Fibroblast of lung (primary cell): ENCODE measurements around the gene RAD51AP1. TPM values are rescaled to one million over a fixed set of nuclear protein-coding genes. Genes with fewer than 3 reads are reported as not detected.
A peak's percentile ranks its signal among the peaks of the same experiment; 100 is the strongest.

ENCODE experiments used
- DNase-seq, 2 donors: peaks; one replicate each; pipeline versions ENCODE4 v3.0.0 to v3.0.0-alpha.2; 2010; ENCODE audit warnings: low read depth in 2 of 2
- H2AFZ ChIP-seq: 2 replicates; pipeline ENCODE4 v1.5.1; 2012; ENCODE audit warnings: low read length, control low read depth, inconsistent platforms
- H3K27ac ChIP-seq: 2 replicates; pipeline ENCODE4 v1.5.1; 2011; ENCODE audit warnings: low read length, control low read depth; ENCODE audit not compliant: insufficient read depth
- H3K27me3 ChIP-seq: 2 replicates; pipeline ENCODE4 v1.5.1; 2011; ENCODE audit warnings: mild to moderate bottlenecking, low read length; ENCODE audit not compliant: control insufficient read depth, insufficient read depth
- H3K36me3 ChIP-seq: 2 replicates; pipeline ENCODE4 v1.5.1; 2011; ENCODE audit warnings: low read length; ENCODE audit not compliant: control insufficient read depth, insufficient read depth
- H3K4me1 ChIP-seq: 2 replicates; pipeline ENCODE4 v1.5.1; 2011; ENCODE audit warnings: low read length; ENCODE audit not compliant: control insufficient read depth, insufficient read depth; ENCODE audit errors: extremely low read depth
- H3K4me2 ChIP-seq: 2 replicates; pipeline ENCODE4 v1.5.1; 2011; ENCODE audit warnings: low read length, control low read depth; ENCODE audit not compliant: insufficient read depth; ENCODE audit errors: extremely low read depth
- H3K4me3 ChIP-seq, 4 experiments: fragments of 200-600 bp in 1 of 4; sonication (generic) in 1 of 4; replicated peaks in 1 of 4; 2 replicates each; pipeline ENCODE4 v1.5.1; 2011 to 2016; ENCODE audit warnings: low read length in 4 of 4, low read depth in 3 of 4, mild to moderate bottlenecking in 3 of 4, control low read depth in 2 of 4, inconsistent platforms in 1 of 4, mixed read lengths in 1 of 4; ENCODE audit not compliant: insufficient read depth in 1 of 4; ENCODE audit errors: control extremely low read depth in 1 of 4
- H3K79me2 ChIP-seq: 2 replicates; pipeline ENCODE4 v1.5.1; 2012; ENCODE audit warnings: mild to moderate bottlenecking, low read length, inconsistent platforms; ENCODE audit not compliant: control insufficient read depth, insufficient read depth
- H3K9ac ChIP-seq: 2 replicates; pipeline ENCODE4 v1.5.1; 2011; ENCODE audit warnings: mild to moderate bottlenecking, low read length, control low read depth; ENCODE audit not compliant: insufficient read depth
- H3K9me3 ChIP-seq: 2 replicates; pipeline ENCODE4 v1.5.1; 2012; ENCODE audit warnings: low read depth, low read length; ENCODE audit not compliant: control insufficient read depth, insufficient read depth
- H4K20me1 ChIP-seq: 2 replicates; pipeline ENCODE4 v1.5.1; 2011; ENCODE audit warnings: low read length; ENCODE audit not compliant: control insufficient read depth, insufficient read depth; ENCODE audit errors: extremely low read depth
- EZH2 ChIP-seq: IDR thresholded peaks from 2 replicates; pipeline ENCODE4 v1.5.1; 2012; ENCODE audit warnings: low read length, control low read depth, mild to moderate bottlenecking; ENCODE audit errors: missing control alignments
- polyA plus RNA-seq, 2 donors: library from polyadenylated mRNA; depleted of rRNA in 1 of 2; stranded (reverse) in 1 of 2; unstranded in 1 of 2; fragments of >200 nt; gene quantifications; 2 replicates each; pipeline ENCODE4 v1.2.1, GENCODE V29; 2011 to 2012; ENCODE audit warnings: missing spikeins in 1 of 2
- total RNA-seq: library from RNA; depleted of rRNA; stranded (reverse); fragments of >200 nt; gene quantifications from 2 replicates; pipeline ENCODE4 v1.2.1, GENCODE V29; 2014
- TF ChIP-seq, protein P1 (sequence below), 2 donors: IDR thresholded peaks in 1 of 2; conservative IDR thresholded peaks in 1 of 2; 1 replicate in 1 of 2; 2 replicates in 1 of 2; pipeline ENCODE4 v1.5.1; 2011 to 2012; ENCODE audit warnings: low read length in 2 of 2, control low read depth in 1 of 2, inconsistent platforms in 1 of 2, low read depth in 1 of 2, mild to moderate bottlenecking in 1 of 2

RAD51AP1 gene
- total and polyA plus RNA-seq, 2 donors (not counting 1 experiment from before 2014, with no cell fraction given): 4.1 to 11.0 TPM

DNA sequence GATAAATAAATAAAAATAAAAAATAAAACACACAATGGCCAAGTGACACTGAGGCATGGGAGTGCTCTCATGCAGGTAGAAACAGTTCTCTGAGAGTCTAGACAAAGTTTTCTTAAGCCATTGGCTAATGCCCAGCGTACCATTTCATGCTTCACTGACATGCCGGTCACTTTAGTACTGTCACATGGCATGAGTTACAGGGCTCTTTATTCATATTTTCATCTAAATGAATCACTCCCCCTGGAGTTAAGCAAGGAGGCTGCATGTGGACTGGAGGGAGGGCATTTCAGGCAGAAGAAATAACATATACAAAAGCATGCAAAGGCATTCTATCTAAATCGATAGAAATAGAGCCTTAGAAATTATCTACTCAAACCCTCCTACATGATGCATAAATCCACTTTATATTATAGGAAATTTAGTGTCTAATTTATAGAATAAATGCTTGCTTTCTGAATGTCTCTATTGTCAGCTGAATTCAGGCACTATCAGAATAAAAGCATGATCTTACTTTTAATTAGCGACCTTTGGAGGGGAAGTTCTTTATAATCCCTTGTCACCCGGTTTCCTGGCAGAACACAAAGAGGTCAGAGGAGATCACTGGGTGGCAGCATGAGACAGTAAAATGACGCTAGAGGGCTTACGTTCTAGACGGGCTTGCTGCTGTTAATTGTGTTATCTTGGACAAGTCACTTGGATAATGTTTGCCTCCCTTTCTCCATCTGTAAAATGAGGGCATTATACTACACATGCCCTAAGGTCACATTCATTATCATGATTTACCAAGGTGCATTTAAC is 40.8 kb downstream of the RAD51AP1 start:
- Histone ChIP-seq H3K79me2 (no peaks in the 10 kb centered on the region), H3K9ac (no peak overlapping the region), H3K36me3 (no peaks in the 10 kb centered on the region), H3K27ac (no peak overlapping the region), H3K4me2 (no peak overlapping the region), H2AFZ (no peak overlapping the region), H4K20me1 (no peaks in the 10 kb centered on the region), H3K27me3 (peaks cover 4% of the 10 kb centered on the region), H3K4me3 (no peak overlapping the region), H3K9me3 (no peaks in the 10 kb centered on the region), H3K4me1 (no peaks in the 10 kb centered on the region)
- peak in 1 of 2 donors; percentile 15 for DNase-seq
- TF ChIP-seq, protein P1, sequence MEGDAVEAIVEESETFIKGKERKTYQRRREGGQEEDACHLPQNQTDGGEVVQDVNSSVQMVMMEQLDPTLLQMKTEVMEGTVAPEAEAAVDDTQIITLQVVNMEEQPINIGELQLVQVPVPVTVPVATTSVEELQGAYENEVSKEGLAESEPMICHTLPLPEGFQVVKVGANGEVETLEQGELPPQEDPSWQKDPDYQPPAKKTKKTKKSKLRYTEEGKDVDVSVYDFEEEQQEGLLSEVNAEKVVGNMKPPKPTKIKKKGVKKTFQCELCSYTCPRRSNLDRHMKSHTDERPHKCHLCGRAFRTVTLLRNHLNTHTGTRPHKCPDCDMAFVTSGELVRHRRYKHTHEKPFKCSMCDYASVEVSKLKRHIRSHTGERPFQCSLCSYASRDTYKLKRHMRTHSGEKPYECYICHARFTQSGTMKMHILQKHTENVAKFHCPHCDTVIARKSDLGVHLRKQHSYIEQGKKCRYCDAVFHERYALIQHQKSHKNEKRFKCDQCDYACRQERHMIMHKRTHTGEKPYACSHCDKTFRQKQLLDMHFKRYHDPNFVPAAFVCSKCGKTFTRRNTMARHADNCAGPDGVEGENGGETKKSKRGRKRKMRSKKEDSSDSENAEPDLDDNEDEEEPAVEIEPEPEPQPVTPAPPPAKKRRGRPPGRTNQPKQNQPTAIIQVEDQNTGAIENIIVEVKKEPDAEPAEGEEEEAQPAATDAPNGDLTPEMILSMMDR (conservative IDR thresholded peaks at IDR 0.05 in 1 of 2, IDR thresholded peaks at IDR 0.05 in 1 of 2; ENCODE audit: low read depth in 1 of 2, low read length in 2 of 2): peak; percentile 29 to 35
- TF ChIP-seq EZH2: no peak

DNA sequence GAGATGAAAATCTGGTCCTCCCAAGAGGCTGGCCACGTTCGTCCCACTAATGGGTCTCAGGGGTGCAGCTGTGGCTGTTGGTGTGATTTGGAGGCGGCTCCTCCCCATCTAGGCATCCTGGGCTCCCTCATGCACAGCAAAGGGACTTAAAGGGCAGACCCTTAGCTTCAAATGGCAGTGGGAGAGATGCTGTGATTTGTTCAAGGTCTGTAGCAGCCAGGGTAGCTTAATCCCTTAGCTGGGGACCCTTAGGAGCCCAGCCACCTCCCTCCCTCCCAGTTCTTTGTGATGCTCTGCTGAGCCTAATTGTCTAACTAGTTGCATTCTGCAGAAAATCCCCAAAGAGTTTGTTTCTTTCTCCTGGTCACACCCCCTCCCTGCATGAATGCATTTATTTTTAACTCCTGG is 41.6 kb downstream of the RAD51AP1 start:
- Histone ChIP-seq H3K36me3 (no peaks in the 10 kb centered on the region), H3K4me2 (no peak overlapping the region), H3K9ac (no peak overlapping the region), H3K79me2 (no peaks in the 10 kb centered on the region), H4K20me1 (no peaks in the 10 kb centered on the region), H3K9me3 (no peaks in the 10 kb centered on the region), H3K27me3 (peaks cover 4% of the 10 kb centered on the region), H3K4me3 (no peak overlapping the region), H3K27ac (no peak overlapping the region), H2AFZ (no peak overlapping the region), H3K4me1 (no peaks in the 10 kb centered on the region)
- TF ChIP-seq EZH2: no peak
- no peak for DNase-seq

DNA sequence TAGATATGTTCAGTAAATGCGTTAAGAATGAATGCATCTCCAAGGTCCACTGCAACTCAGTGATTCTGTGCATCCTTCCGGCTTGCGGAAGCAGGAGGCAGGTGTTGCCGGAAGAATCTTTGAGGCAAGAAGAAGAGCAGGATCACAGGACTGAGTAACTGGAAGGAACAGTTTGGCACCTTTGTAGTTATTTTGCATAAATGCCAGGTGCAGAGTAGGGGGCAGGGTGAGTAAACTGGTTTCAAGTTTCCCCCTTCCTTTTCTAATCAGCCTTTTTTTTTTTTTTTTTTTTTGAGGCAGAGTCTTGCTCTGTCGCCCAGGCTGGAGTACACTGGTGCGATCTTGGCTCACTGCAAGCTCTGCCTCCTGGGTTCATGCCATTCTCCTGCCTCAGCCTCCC is 45.6 kb downstream of the RAD51AP1 start:
- DNase-seq: no peak
- Histone ChIP-seq H3K36me3 (no peaks in the 10 kb centered on the region), H3K4me2 (no peak overlapping the region), H3K27me3 (peaks cover 6% of the 10 kb centered on the region), H3K4me1 (no peaks in the 10 kb centered on the region), H3K27ac (no peak overlapping the region), H3K9me3 (no peaks in the 10 kb centered on the region), H3K79me2 (no peaks in the 10 kb centered on the region), H2AFZ (no peak overlapping the region), H3K4me3 (no peak overlapping the region), H4K20me1 (no peaks in the 10 kb centered on the region), H3K9ac (no peak overlapping the region)
- TF ChIP-seq EZH2: no peak
- TF ChIP-seq, protein P1 (conservative IDR thresholded peaks at IDR 0.05 in 1 of 2, IDR thresholded peaks at IDR 0.05 in 1 of 2; ENCODE audit: low read depth in 1 of 2, low read length in 2 of 2): no peak
